ENCODE data around the gene F2. TPM values are rescaled to one million over a fixed set of nuclear protein-coding genes. Genes with fewer than 3 reads are reported as not detected.

The F2 gene
- total and polyA plus RNA-seq, 2 donors (not counting 1 experiment from before 2014, with no cell fraction given): not detected

DNA sequence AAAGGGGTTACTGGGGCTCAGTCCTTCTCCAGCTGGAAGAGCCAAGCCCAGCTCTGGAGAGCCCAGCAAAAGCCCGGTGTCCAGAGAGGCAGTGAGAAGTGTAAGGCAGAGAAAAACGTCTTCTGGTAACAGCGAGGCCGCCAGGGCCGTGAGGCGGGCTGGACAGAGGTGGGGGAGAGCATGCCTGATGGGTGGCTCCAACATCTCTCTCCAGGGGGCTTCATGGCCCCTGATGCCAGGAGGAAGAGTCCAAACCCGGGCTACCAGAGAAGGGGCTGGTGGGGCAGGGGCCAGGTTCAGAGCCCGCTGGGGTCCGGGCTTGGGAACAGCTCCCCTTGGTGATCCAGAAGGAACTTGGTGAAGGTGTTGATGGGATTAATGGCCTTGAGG, 40.3 kb upstream of the F2 start:
- Histone ChIP-seq H3K4me2 (replicated peaks; ENCODE audit: low read depth, low read length, poor library complexity, severe bottlenecking) (no peak overlapping the region), H2AFZ (ENCODE audit: insufficient read depth, low read depth, low read length, poor library complexity, severe bottlenecking) (no peak overlapping the region), H3K79me2 (ENCODE audit: control insufficient read depth, insufficient read depth, low read length) (no peaks in the 10 kb centered on the region), H3K27me3 (replicated peaks in 1 of 4; ENCODE audit: control extremely low read depth in 1 of 4, control insufficient read depth in 3 of 4, insufficient read depth in 4 of 4, low read length in 3 of 4) (no peaks in the 10 kb centered on the region), H3K36me3 (replicated peaks in 1 of 2; ENCODE audit: control extremely low read depth in 1 of 2, control insufficient read depth in 1 of 2, extremely low read depth in 1 of 2, insufficient read depth in 2 of 2, low read length in 1 of 2) (peaks cover 3 to 40% of the 10 kb centered on the region in 2 experiments), H3K4me1 (ENCODE audit: control insufficient read depth in 2 of 2, insufficient read depth in 2 of 2, low read length in 2 of 2) (peaks cover 29 to 36% of the 10 kb centered on the region in 2 donors), H3K9me3 (ENCODE audit: control extremely low read depth in 1 of 3, control insufficient read depth in 2 of 3, insufficient read depth in 1 of 3, low read length in 2 of 3) (no peaks in the 10 kb centered on the region), H3K9ac (ENCODE audit: low read length) (no peak overlapping the region), H3K27ac (ENCODE audit: low read length in 2 of 2) (no peak overlapping the region), H3K4me3 (ENCODE audit: control extremely low read depth in 1 of 5, extremely low read depth in 1 of 5, insufficient read depth in 1 of 5, low read depth in 2 of 5, low read length in 4 of 5) (no peak overlapping the region), H4K20me1 (ENCODE audit: control insufficient read depth, insufficient read depth, low read length, poor library complexity, severe bottlenecking) (no peaks in the 10 kb centered on the region)
- WGBS (ENCODE audit: insufficient coverage): 96% methylated on average over 9 of the region's 9 CpGs
- Mint-ChIP-seq H3K4me3 (no peak overlapping the region), H3K4me1 (peaks cover 33% of the 10 kb centered on the region), H3K9me3 (ENCODE audit: insufficient read depth) (no peaks in the 10 kb centered on the region), H3K27me3 (no peaks in the 10 kb centered on the region), H3K27ac (no peak overlapping the region)
- intact Hi-C loops (cut with micrococcal nuclease): no loop called here
- CTCF ChIA-PET: no interaction called here
- TF ChIP-seq EZH2 (IDR thresholded peaks at IDR 0.05; ENCODE audit: borderline replicate concordance, insufficient read depth, low read depth, low read length, poor library complexity, severe bottlenecking): no peak
- TF ChIP-seq, protein P1, sequence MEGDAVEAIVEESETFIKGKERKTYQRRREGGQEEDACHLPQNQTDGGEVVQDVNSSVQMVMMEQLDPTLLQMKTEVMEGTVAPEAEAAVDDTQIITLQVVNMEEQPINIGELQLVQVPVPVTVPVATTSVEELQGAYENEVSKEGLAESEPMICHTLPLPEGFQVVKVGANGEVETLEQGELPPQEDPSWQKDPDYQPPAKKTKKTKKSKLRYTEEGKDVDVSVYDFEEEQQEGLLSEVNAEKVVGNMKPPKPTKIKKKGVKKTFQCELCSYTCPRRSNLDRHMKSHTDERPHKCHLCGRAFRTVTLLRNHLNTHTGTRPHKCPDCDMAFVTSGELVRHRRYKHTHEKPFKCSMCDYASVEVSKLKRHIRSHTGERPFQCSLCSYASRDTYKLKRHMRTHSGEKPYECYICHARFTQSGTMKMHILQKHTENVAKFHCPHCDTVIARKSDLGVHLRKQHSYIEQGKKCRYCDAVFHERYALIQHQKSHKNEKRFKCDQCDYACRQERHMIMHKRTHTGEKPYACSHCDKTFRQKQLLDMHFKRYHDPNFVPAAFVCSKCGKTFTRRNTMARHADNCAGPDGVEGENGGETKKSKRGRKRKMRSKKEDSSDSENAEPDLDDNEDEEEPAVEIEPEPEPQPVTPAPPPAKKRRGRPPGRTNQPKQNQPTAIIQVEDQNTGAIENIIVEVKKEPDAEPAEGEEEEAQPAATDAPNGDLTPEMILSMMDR (IDR thresholded peaks at IDR 0.05): no peak
- no peak for DNase-seq
- POLR2A ChIA-PET: no interaction called here
- ATAC-seq (ENCODE audit: low read depth): no peak

DNA sequence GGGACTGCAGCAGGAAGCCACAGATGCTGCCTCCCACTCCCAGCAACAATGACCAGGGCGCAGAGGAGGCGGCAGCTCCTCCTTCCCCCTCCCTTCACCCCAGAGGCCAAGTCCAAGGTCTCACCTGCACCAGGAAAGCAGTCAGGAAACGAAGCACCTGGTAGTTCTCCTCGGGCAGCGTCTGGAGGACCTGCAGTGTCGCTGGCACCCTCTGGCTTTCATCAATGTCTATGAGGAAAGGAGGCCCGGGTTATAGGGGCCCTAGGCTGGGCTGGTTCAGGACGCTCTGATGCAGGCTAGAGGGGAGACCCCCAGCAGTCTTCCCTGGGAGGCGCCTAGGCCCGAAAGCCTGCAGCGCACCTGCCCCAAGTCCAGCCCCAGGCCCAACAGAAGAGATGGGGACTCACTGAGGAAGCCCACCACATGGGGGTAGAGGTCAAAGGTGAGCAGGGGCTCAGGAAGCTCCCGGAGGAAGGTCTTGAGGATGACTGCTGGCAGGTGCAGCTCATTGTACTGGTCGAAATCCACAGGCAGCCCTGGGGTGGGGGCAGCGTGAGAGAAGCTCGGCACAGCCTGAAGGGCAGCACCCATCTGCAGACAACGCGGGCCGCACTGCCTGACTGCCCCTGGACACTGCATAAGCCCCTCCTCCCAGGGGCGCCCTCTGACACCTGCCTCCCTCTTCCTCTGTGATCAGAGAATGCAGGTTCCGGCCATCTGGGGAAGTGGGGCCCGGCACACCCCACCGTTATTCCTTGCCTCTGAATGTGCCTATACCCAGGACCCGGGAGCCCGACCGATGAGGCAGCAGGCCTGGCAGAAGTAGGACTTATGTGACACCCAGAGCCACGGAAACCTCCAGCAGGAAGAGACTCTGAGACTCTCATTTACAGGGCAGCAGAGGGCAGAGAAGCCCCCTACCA, 39.5 kb upstream of the F2 start:
- H3K9me3 ChIP-seq (ENCODE audit: control extremely low read depth in 1 of 3, control insufficient read depth in 2 of 3, insufficient read depth in 1 of 3, low read length in 2 of 3): no peaks in the 10 kb centered on the region
- TF ChIP-seq EZH2 (IDR thresholded peaks at IDR 0.05; ENCODE audit: borderline replicate concordance, insufficient read depth, low read depth, low read length, poor library complexity, severe bottlenecking): no peak
- TF ChIP-seq, protein P1 (IDR thresholded peaks at IDR 0.05): no peak
- Mint-ChIP-seq H3K4me1 (peaks cover 28% of the 10 kb centered on the region), H3K4me3 (no peak overlapping the region), H3K9me3 (ENCODE audit: insufficient read depth) (no peaks in the 10 kb centered on the region), H3K27me3 (no peaks in the 10 kb centered on the region), H3K27ac (no peak overlapping the region)
- H3K4me3 ChIP-seq (ENCODE audit: control extremely low read depth in 1 of 5, extremely low read depth in 1 of 5, insufficient read depth in 1 of 5, low read depth in 2 of 5, low read length in 4 of 5): no peak overlapping the region
- no peak overlapping the region for H3K27ac ChIP-seq (ENCODE audit: low read length in 2 of 2)
- H2AFZ ChIP-seq (ENCODE audit: insufficient read depth, low read depth, low read length, poor library complexity, severe bottlenecking): no peak overlapping the region
- no peaks in the 10 kb centered on the region for H3K79me2 ChIP-seq (ENCODE audit: control insufficient read depth, insufficient read depth, low read length)
- no peaks in the 10 kb centered on the region for H4K20me1 ChIP-seq (ENCODE audit: control insufficient read depth, insufficient read depth, low read length, poor library complexity, severe bottlenecking)
- intact Hi-C loops (cut with micrococcal nuclease): no loop called here
- no peaks in the 10 kb centered on the region for H3K27me3 ChIP-seq (replicated peaks in 1 of 4; ENCODE audit: control extremely low read depth in 1 of 4, control insufficient read depth in 3 of 4, insufficient read depth in 4 of 4, low read length in 3 of 4)
- H3K9ac ChIP-seq (ENCODE audit: low read length): no peak overlapping the region
- WGBS (ENCODE audit: insufficient coverage): 97% methylated on average over 25 of the region's 26 CpGs
- H3K4me2 ChIP-seq (replicated peaks; ENCODE audit: low read depth, low read length, poor library complexity, severe bottlenecking): no peak overlapping the region
- ChIA-PET CTCF (no interaction called here), POLR2A (no interaction called here)
- ATAC-seq (ENCODE audit: low read depth) (no peak), DNase-seq (no peak)
- peaks cover 25 to 30% of the 10 kb centered on the region in 2 donors for H3K4me1 ChIP-seq (ENCODE audit: control insufficient read depth in 2 of 2, insufficient read depth in 2 of 2, low read length in 2 of 2)
- peaks cover 3 to 46% of the 10 kb centered on the region in 2 experiments for H3K36me3 ChIP-seq (replicated peaks in 1 of 2; ENCODE audit: control extremely low read depth in 1 of 2, control insufficient read depth in 1 of 2, extremely low read depth in 1 of 2, insufficient read depth in 2 of 2, low read length in 1 of 2)

Data from B cell (primary cell).